C1 segment of cervical spinal cord (tissue), 14 donors: ENCODE results near the gene XRCC3.
A peak's percentile ranks its signal among the peaks of the same experiment; 100 is the strongest.

Source experiments
- DNase-seq, 14 donors: peaks; one replicate each; lab custom pipeline; 2025; lab: John Stamatoyannopoulos, UW

The XRCC3 gene

DNA sequence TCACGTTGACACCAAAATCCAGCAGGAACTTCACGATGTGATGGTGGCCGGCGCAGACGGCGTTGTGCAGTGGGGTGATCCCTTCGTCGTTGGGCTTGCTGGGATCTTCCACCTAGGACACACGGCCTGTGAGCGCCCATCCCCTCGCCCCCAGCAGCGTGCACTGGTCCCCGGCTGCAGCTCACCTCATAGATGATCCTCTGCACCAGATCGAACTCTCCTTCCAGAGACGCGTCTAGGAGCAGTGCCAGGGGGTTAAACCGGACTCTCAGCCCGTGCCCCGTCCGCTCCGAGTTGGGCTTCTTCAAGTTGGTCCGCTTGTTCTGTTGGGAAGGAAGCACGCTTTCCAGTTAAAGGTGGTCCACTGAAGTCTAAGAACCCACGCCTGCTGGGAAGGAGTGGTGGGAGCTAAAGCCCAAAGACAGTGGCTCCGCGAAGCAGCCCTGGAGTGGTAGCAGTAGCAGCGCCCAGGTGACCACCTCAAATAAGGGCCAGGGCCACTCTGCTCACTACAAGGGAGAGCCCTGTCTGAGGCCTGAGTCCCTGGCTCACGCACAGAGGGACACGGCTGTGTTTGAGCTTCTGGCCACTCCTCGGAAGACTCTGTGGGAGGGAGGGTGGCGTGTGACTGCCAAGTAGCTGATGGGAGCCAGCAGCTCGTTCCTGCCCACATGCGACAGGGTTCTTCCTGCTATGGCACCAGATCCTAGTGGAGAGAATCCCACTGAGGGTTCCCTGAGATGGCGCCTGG, 23.6 kb upstream of the XRCC3 start:
- peak in 3 of 14 donors; percentile 35 to 72 (median 46) for DNase-seq

DNA sequence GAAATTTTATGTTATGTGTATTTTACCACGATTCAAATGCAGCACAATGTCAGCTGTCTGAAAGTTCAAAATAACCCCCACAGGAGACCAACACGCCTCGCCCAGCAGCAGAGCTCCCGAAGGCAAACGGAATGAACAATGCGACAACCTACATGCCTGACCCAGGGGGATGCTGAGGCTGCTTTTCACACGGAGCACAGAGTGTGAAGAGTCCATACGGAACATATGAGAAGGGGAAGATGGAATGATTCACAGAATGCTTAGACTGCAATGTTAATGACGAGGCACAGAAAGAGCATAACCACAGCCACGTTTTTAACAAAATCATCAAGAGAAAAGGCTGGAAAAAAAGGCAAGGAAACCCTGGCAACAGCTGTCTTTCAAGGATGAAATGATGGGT, 22.9 kb upstream of the XRCC3 start:
- DNase-seq: no peak

- DNase-seq: no peak
Measured at GRCh38 chr14:103737432-103738045, 22.3 kb upstream of the XRCC3 start.

- peak in 6 of 14 donors; percentile 43 to 65 (median 52) for DNase-seq
Measured at GRCh38 chr14:103736546-103737431, 21.5 kb upstream of the XRCC3 start.

- no peak for DNase-seq
Measured at GRCh38 chr14:103735815-103736545, 20.7 kb upstream of the XRCC3 start.

DNA sequence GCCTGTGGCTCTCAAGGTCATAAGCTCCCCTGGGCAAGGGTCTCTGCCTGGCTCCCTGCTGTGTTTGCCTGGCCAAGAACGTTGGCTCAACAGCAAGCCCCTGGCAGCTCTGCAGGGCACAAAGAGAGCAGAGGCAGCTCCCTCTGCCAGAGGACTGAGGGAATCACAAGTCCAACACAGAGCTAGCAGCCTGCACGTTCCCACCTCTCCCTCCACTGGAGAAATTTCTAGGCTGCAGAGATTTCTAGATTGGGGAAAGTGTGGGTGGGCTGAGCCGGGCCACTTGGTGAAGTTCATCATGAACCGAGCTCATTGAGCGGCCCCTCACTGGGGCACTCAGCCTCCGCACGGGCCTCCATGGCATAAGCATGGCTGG, 20.2 kb upstream of the XRCC3 start:
- peak in 3 of 14 donors; percentile 49 to 65 (median 63) for DNase-seq

DNA sequence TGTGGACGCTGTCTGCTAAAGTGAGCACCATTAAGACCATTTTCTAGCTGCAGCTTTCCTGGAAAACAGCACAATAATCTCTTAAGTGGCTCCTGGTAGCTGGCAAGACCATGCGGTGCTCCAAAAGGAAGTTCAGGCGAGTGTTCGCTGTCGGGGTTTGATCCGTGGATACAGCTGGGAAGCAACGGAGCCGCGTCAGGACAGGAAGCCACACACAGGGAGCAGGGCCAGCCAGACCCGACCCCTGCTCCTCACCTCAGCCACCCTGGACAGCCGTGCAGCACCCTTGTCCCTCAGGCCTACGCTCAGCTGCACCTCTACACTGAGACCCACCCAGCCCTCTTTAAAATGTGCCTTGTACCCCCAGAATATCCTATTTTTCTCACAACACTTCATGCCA, 19.8 kb upstream of the XRCC3 start:
- DNase-seq: peak in 1 of 14 donors; percentile 65

GRCh38 chr14:103734081-103734888, 19.0 kb upstream of the XRCC3 start:
- no peak for DNase-seq

DNA sequence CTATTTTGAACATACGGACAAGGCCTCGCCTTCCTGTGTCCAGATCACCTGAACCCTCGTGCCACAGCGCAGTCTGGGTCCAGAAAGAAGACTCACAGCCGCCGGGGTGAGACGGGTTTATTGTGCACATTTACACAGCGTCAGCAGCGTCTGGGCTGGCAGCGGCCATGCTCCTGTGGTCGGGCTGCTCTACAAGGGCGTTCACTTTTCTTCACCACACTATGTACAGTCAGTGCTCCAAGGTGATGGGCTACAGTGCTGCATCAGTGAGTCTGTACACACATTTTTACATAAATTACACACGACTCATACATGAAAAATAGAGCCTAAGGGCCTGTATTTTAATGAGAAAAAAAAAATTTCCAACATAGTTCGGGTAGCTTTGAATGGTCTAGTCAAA, 18.4 kb upstream of the XRCC3 start:
- no peak for DNase-seq

GRCh38 chr14:103732868-103733620, 17.8 kb upstream of the XRCC3 start:
- no peak for DNase-seq

DNA sequence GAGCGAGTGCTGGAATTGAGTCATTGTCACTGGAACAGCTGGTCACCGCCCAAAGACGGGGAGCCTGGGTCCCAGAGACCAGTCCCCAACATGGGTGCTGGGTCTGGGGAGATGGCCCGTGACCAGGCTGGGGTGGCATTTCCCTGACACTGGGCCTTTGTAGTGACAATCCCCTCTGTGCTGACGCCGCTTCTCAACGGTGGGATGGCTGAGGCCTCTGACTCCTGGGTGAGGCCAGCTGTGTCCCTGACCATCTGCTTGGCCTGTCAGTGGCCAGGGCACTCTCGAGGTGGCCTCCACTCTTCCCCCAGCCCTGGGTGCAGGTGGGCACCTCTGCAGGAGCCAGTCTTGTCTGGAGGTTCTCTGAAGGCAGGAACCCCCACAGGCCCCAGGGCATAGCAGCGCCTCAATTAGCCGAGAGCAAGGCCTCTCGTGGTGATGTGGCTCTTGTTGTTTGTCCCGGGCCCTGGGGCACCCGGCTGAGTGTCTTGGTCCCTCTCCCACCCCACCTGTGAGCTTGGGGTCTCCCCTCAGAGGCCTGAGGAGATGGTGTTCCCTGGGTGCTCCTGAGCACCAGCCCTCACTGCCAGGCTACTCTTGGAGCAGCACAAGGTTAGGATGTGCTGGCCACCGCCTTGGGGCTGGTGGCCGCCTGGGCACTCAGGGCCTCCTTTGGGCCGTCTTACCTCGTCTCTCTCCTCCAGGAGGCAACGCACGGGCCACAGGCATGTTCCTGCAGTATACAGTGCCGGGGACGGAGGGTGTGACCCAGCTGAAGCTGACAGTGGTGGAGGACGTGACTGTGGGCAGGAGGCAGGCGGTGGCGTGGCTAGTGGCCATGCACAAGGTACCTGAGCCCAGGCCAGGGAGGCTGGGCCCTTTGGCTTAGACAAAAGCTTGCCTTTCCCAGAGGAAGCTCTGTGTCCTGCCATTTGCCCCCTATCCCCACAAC, 16.9 kb upstream of the XRCC3 start:
- no peak for DNase-seq

GRCh38 chr14:103731481-103731880, 16.2 kb upstream of the XRCC3 start:
- DNase-seq: no peak

- peak in 1 of 14 donors; percentile 26 for DNase-seq
Measured at GRCh38 chr14:103730490-103731035, 15.3 kb upstream of the XRCC3 start.

- no peak for DNase-seq
Measured at GRCh38 chr14:103729496-103730448, 14.5 kb upstream of the XRCC3 start.

- no peak for DNase-seq
Measured at GRCh38 chr14:103728721-103729120, 13.5 kb upstream of the XRCC3 start.

DNA sequence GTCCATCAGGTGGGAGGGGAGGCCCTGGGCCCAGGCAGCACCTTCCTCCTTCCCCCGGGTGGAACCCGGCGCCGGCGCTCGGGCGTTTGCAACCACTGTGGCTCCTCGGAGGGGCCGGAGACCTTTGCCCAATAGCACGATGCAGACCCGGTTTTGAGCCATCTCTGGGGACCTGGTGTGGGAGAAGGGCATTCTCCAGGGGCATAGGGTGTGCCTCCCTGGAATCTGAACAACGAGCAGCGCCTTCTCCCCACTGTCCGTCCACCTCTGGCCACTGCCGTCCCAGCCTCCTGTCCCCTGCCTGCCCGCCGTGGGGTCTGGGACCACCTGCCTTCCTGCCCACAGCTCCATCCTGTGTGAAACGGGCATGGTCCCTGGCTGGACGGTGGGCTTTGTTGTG, 12.9 kb upstream of the XRCC3 start:
- no peak for DNase-seq

DNA sequence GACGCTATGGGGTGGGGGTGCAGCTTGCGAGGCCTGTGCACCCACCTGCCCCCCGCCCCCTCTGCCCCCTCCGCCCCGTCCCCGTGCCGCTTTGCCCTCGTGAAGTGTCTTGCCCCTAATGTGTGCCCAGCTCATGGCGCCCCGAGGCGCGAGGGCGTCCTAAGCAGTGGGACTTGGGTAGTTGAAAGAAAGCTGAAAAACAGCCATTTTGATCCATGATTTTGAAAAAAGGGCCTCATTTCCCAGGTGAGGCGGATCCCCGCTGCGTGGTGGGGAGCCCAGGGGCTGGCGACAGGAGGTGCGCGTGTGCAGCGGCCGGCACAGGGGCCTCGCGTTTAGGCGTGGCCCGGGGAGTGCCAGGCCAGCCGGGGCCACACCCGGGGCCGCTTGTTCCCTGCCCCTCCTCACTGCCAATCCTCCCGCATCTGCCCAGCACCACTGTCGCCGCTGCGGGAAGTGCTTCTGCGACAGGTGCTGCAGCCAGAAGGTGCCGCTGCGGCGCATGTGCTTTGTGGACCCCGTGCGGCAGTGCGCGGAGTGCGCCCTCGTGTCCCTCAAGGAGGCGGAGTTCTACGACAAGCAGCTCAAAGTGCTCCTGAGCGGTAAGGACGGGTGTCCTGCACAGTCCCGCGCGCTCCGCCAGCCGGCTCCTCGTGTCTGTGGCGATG, 12.2 kb upstream of the XRCC3 start:
- no peak for DNase-seq
